ENCODE results near the gene LMCD1.
A peak's percentile ranks its signal among the peaks of the same experiment; 100 is the strongest.

Gene LMCD1, protein sequence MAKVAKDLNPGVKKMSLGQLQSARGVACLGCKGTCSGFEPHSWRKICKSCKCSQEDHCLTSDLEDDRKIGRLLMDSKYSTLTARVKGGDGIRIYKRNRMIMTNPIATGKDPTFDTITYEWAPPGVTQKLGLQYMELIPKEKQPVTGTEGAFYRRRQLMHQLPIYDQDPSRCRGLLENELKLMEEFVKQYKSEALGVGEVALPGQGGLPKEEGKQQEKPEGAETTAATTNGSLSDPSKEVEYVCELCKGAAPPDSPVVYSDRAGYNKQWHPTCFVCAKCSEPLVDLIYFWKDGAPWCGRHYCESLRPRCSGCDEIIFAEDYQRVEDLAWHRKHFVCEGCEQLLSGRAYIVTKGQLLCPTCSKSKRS

DNA sequence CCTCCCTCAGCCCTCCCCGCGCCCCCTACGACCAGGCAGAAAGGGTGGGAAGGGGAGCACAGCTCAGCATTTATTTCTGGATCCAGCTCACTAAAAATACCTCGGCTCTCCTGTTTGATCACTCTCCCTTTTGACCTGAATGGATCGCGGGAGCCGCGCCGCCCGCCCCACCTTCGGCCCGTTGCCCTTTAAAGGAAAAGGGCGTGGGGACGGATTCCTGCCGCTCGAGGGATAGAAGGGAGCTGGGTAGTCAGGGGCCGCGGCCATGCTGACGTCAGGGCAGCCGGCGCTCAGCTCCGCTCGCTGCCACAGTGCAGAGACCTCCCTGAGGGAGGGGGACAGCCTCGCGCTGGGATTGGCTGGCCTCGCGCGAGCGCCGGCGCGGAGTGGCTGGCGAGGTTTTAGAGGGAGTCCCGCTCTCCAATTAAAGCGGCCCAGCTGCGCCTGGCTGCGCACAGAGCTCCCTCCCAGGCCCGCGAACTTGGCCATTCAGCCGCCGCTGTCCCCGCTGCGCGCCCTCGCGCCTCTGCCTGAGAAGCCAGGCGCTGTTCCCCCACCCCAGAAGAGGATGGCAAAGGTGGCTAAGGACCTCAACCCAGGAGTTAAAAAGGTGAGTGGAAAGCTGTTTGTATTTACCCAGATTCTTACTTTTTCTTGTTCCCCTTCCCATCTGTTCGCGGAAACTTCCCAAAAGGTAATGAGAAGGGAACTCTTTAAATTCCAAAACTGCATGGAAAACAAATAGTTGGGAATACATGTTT is at the start of gene LMCD1:
LMCD1 (plus strand) TSS at position 453 of the 761 bp plus-strand sequence; CDS start at position 569, 116 bp downstream.
- DNase-seq, result peak; percentile 40 to 99 (median 94)

DNA sequence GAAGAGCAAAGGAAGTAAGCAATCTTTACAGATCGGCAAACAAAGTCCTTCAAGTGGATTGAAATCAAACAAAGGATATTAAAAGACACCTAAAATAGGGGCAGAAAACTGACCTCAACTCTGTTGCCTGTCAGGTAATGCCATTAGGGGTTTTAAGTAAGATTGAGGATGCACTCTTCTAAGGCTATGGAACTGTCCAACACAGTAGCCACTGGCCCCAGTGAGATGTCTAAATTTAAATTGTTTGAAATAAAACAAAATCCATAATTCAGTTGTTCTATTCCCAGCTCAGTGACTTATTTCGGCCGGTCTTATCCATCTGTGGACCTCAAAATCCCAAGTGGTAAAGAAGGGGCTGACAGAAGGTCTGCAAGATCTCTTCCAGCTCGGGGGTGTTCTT is 49.5 kb upstream of the LMCD1 start:
- DNase-seq, result no peak

DNA sequence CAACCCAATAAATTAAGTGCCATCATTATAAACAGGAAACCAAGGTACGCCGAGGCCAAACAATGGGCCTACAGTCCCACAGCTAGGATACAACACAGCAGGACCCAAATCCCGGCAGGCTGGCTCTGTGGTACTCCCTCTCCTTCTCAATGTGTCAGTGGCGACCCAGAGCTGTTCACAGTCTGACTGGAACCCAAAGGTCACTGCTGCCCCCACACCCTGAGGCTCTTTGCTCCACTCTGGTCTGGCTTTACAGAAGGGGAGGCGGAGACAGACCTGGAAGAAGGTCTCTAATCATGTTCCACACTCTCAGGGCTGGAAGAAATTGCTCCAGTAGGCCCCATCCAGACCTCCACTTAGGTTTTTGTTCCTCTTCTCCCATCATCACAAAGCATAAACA is 48.5 kb upstream of the LMCD1 start:
- no peak for DNase-seq

DNA sequence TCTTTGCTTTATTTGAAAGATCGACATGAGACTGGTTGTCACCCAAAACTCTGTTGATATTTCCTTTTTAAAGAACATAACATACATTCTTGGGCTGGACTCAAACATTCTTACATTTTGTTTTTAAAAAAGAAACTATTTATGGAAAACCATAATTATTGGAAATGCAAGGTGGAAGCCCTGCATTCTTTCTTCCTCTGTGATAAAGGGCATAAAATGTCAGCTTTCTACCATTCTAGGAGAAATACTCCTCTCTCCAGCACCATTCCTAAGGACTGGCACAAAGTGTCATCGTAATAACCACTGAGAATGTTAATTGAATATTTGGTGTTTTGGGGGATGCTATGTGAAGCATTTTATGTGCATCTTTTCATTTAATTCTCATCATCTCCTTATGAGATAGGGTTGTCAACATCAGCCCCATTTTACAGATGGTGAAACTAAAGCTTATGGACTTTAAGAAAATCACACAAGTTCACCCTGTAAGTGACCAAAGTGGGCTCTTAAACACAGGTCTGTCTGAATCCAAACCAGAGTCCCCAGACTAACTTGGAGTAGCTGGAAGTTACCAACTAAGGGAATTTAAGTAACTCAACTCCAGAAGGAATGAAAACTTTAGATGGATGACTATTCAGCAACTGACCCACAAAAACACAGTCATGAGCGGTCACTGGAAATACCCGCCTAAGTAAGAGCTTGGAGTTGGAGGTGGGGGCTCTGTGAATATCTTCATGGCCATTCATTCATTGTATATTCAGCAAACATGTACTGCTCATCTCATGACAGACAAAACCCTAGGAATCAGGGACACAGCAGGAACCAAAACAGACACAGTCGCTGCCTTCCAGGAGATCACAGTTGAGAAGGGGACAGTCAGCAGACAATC is 45.9 kb upstream of the LMCD1 start:
- DNase-seq, result no peak

DNA sequence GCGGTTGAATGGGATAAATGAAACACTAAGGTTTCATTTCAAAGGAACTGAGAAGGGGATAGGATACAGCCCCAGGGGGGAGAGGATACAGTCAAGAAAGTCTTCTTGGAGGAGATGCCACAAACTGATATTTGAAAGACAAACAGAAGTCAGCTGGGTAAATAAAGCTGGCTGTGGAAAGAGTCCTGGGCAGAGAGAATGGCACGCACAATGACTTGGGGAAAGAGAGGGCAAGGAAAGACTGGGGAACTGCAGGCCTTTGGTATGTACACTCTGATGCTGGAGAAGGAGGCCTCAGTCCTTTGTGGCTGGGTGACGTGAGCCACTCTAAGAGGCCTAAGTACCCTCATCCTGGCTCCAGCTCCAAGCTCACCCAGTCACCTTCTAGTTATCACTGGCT is 45.2 kb upstream of the LMCD1 start:
- DNase-seq, result no peak

DNA sequence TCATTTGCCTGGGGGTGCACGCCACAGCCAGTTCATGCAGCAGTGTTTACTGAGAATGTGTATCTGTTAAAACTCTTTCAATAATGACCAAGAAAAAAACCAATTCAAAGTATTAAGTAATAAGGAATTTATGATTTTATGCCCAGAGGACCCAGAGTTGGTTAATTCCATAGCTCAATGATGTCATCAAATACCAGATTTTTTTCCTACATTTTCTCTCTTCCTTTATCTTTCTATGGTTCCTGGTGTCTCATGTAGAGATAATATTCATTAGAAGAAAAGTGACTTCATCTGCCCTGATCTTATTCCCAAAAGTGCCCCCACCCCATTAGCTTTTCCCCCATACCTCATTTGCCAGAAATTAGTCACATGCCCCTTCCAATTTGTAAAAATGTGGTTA is 44.6 kb upstream of the LMCD1 start:
- no peak for DNase-seq

DNA sequence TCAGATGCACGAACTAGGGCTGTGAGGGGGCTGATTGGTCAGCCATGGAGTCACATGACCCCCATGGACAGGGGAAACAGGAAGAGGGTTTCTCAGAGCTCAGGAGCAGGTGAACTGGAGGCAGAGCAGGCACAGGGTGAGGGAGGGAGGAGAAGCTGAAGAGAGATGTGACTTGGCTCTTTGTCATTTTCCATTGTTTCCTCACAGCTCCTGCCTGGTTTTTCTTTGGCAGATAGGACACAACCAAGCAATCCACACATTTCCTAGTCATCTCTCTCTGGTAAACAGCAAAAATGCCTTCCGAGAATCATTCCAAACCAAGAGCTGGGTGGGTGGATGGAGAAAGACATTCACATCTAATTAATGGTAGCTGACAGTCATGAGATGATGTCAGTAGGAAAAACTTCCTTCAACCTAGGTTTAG is 43.4 kb upstream of the LMCD1 start:
- DNase-seq, result no peak

DNA sequence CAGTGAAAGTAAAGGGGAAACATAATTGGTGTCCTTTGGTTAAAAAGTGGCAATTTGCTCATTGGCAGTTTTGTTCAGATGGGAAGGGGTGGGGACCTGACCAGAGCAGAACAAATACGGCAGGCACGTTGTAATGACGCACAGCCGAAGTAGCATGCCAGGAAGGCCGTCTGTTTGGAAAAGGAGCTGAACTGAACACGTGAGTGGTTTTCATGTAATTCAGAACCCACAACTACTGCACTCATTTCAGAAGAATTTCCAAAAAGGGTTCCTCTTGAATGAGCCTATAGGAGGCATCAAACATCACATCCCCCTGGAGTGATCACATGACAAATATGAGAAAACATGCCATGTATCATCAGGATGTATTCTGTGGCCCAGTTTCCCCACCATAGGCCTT is 42.9 kb upstream of the LMCD1 start:
- DNase-seq, result no peak

DNA sequence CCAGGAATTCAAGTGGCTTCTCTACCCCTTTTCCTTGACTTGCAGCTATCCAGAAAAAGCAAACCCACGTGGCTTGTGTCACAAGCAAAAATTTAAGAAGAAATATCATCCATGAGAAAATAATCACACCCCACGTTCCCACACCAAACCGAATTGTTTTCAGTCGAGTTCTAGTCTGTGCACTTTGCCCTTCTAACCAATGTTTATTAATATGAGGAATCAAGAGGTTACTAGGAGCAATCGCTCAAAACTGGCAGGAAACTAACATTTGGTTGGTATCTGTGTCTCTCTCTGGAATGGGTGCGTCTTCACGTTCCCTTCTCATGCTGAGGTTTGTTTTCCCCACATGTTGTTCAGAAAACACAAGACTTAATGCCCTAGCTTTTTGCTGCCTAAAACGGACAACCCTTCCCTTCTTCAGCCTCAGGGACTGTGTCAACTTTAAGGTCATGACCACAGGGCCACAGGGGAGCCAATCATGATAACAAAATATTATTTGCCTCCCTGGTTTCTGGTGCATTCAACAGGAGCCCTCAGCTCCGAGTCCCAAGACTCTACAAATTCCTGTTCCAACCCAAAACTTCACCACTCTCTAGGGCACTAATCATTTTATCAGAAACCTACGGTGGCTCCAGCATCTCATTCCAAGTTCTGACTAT is 41.4 kb upstream of the LMCD1 start:
- no peak for DNase-seq

DNA sequence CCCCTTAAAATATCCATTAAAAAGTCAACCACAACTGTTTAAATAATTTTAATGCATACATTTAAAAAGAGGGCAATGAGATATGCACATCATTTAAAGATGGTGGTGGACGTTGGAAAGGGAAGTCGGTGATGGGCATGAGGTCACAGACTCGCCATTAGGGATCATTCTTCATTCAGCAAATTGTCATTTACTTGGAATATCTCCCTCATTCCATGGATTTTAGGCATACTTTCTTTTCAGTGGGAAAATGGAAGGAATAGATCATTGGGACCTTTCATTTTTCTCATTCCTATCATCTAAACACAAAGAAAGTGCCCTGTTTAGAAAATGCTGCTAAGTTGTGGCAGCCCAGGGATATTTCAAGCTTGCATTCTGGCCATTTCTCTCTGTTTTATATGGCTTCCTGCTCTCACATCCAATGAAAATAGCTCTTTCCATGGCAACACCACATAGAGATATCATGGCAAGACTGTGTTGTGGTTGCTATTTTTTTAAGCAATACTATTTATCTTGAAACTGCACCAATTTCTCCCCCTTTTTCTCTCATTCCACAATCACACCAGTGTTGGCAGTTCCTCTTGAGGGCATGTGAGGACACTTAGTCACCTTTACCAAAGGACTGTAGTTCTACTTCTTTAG is 40.7 kb upstream of the LMCD1 start:
- no peak for DNase-seq

DNA sequence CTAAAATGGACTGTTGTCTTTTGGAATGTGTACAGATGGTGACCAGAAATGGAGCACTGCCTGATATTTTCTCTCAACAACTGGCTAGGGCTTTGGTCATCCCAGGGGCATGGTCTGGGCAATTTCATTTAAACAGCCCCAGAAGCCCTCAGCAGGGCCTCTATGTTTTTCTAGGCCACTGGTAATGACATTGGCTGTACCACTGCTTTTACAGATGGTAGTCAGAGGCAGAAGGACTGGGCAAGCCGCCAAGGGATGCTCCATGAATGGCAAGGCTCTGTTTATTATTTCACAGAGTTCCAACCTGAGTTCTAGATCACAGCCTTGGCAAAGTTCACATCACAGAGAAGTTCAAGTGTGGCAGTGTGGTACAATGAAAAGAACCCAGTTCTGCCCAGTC is 37.0 kb upstream of the LMCD1 start:
- DNase-seq, result peak in 28 of 56 donors; percentile 4 to 68 (median 28)

DNA sequence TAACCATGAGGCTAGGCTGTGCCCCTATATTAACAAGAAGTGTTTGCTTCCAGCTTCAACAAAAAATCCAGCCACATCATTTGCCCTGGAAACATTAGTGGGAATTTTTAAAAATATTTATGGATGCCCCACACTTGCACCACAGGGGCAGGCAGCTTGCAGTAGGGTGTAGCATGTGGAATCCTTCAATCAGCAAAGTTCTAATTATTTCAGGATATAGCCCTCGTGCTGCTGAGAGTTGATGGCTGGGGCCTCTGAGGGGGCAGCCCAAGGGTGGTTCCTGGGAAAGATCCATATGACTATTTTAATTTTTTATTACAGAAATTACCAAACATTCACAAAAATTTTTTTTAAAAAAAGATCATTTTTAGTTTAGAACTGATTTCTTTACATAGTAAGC is 35.1 kb upstream of the LMCD1 start:
- no peak for DNase-seq

DNA sequence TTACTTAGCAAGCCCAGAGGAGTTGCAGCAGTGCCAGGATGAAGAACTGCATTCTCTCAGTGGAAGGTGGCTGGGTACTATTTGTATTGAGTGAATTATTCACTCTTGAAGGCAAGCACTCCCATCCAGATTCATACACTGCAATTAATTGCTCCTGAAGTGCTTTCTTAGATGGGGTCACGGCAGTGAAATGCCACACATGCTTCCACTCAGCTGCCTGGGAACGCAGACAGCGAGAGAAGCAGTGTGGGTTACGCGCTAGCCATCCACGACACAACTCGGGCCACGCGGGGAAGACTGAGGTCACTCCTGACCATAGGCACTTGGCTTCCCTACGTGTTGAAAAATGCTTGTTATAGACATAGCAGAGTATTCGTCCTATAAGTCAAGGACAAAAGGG is 30.8 kb upstream of the LMCD1 start:
- DNase-seq, result no peak

DNA sequence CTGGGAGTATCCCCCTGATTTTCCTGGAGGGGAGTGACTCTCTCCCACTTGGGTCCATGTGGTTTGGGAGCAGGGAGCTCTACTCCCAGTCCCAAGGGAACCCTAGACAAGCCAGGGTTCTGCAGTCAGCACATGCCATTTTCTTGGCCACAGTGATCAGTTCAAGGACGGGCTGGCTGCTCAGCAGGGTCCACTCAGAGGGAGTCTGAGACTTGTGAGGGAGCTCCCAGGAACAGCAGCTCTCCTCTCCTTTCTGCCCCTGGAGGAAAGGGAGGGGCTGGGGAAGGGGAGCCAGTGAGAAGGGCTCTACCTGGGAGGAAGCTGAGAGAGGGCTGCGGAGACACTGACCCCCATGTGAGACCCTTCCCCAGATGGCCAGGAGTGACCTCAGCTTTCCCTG is 29.1 kb upstream of the LMCD1 start:
- DNase-seq, result no peak

DNA sequence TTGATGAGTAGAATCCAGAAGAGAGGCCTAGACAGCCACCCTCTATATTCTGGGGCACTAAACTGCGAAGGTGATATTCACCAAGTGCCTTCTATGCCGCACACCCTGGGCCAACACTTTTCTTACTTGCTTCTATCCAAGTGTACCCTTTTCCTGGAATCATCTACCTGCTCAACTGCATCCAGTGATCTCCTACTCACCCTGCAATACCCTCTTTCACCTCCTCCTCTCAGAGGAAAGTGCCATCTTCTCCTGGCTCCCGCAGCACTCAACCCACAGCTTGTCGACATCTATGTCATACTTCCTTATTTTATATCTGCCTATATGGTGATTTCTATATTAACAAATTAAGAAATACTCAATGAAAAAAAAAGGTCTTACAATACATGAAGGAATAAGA is 28.6 kb upstream of the LMCD1 start:
- no peak for DNase-seq

DNA sequence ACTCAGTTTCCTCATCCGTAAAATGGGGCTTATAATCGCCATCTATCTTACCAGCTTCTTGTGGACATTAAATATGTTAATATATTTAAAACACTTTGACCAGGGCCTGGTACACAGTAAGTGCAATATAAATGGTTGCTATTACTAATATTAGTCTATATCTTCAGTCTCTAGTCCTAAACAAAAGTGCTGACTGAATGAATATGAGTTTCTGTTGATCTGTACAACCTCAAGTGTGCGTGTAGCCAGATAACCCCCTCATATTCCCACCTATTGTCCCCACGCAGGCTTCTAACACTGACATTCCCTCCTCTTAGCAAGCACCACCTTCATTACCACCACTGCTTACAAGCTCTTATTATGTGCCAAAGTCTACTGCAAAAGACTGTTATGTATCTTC is 27.6 kb upstream of the LMCD1 start:
- DNase-seq, result no peak

DNA sequence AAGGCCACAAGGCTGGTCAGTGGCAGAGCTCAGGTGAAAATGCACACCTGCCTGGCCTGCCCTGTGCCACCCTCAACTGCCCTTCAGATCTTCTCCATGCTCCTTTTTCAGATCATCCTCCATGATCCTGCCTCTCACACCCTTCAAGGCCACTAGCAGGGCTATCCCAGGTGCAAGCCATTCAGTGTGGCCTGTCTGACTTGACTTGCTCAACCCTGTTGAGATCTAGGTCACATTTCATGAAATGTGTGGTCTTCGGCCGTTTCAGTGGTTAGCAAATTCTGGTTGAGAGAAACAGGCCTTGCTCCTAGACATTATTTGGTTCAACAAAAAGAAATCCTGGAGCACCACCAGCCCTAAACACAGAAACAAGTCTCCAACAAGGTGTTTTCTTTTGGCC is 26.6 kb upstream of the LMCD1 start:
- no peak for DNase-seq

DNA sequence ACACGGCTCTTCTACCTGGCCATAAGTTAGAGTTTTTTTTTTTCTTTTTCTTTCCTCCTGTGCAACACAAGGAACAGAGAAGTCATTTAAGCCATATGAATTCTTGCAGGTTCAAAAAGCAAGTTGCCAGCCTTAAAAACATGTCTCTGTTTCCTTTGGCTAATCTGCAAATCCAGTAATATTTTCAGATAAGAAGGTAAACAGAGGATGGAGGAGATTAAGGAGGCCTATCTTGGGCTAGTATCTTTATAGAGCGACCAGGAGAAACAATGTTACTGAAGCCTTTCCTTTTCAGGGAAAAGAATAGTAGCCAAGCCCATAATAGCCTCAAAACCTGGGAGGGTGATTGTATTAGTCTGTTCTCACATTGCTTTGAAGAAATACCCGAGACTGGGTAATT is 20.9 kb upstream of the LMCD1 start:
- DNase-seq, result no peak

DNA sequence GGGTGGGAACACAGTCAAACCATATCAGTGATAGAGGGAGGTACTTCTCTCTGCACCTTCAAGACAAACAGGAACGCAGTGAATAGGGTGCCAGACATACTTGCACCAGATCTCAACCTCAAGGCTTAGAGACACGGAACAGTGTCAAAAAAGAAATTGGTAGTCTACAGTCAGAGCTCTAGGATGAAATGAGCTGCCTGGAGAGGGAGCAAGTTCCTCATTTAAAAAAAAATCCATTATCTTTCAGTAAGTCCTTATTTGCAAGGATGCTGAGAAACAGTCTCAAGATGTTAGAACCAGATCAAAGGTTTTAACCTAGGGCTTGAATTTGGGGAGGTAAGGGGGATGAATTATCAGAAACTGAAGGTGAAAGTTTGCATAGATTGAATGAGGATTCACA is 20.2 kb upstream of the LMCD1 start:
- DNase-seq, result no peak

DNA sequence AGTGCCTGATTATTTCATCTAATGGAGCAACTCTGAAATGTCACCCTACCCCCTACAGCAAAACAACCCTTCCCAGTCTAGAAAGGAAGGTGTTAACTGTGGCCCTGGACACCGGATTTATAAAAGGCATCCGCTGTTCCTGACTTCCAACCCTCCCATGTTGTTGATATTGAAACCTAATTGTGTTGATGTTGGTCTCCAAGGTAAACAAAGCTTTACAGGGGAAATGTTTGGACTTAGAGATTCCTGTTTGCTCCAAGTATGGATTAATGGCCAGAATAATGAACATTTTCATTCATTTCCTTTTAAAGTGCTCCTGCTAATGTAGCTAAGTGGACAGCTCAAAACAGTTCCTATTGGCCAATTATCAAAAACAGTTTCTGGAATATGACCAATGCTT is 19.4 kb upstream of the LMCD1 start:
- DNase-seq, result no peak
